Measurements from ENCODE around the gene HIVEP2. TPM values are rescaled to one million over a fixed set of nuclear protein-coding genes. Genes with fewer than 3 reads are reported as not detected.

HIVEP2 gene
- total RNA-seq, 1 experiment from 2014 or later, result 9.1 TPM

- CTCF ChIA-PET, result no interaction called here
- POLR2A ChIA-PET (ENCODE audit: unreplicated experiment), result no interaction called here
- Histone ChIP-seq H3K27me3 (ENCODE audit: low read length) (no peaks in the 10 kb centered on the region), H3K4me3 (ENCODE audit: low read length) (no peak overlapping the region), H3F3A (ENCODE audit: low read length, unreplicated experiment) (no peaks in the 10 kb centered on the region), H4K20me1 (ENCODE audit: low read length) (peaks cover 20% of the 10 kb centered on the region), H3K27ac (ENCODE audit: low read length) (no peak overlapping the region), H3K9me3 (ENCODE audit: low read length) (no peaks in the 10 kb centered on the region), H3K79me2 (ENCODE audit: low read length) (peaks cover 95% of the 10 kb centered on the region), H3K4me1 (ENCODE audit: insufficient read depth, low read length) (peaks cover 24% of the 10 kb centered on the region), H3K4me2 (ENCODE audit: low read length) (0 out of 2 replicates have a peak overlapping the region, but pooled peaks have one; percentile 26), H3K36me3 (ENCODE audit: low read depth, low read length) (no peaks in the 10 kb centered on the region), H2AFZ (ENCODE audit: low read length) (no peak overlapping the region), H3K9ac (ENCODE audit: low read length) (no peak overlapping the region), H3K9me2 (replicated peaks; ENCODE audit: low read length) (no peaks in the 10 kb centered on the region)
- DNase-seq (no peak), ATAC-seq (no peak)
- TF ChIP-seq EZH2phosphoT487 (IDR thresholded peaks at IDR 0.05; ENCODE audit: borderline replicate concordance, low read length), result no peak
- no peak for TF ChIP-seq EZH2 (IDR thresholded peaks at IDR 0.05; ENCODE audit: low read length, unreplicated experiment)
- no peak for TF ChIP-seq CTCF (conservative IDR thresholded peaks at IDR 0.05; ENCODE audit: low read depth, low read length)
- intact Hi-C loops (cut with micrococcal nuclease), result loop anchor here (5.0 to 10.0 kb wide), 4 partner anchors 38 to 466 kb away; no protein-coding TSS in a partner anchor
- BruUV-seq (replicated peaks), result no TSS peak
Measured at GRCh38 chr6:142940487-142940886, 4.5 kb downstream of the HIVEP2 start.

GRCh38 chr6:142938510-142938909 lies 6.5 kb downstream of the HIVEP2 start:
- Histone ChIP-seq H3K4me3 (ENCODE audit: low read length) (no peak overlapping the region), H3K9me2 (replicated peaks; ENCODE audit: low read length) (no peaks in the 10 kb centered on the region), H3K9ac (ENCODE audit: low read length) (no peak overlapping the region), H3K4me2 (ENCODE audit: low read length) (peak overlapping the region; percentile 36; the same call in 1 of the 2 replicates), H3K4me1 (ENCODE audit: insufficient read depth, low read length) (peaks cover 18% of the 10 kb centered on the region), H3K27me3 (ENCODE audit: low read length) (no peaks in the 10 kb centered on the region), H2AFZ (ENCODE audit: low read length) (no peak overlapping the region), H3K36me3 (ENCODE audit: low read depth, low read length) (no peaks in the 10 kb centered on the region), H4K20me1 (ENCODE audit: low read length) (peaks cover 22% of the 10 kb centered on the region), H3F3A (ENCODE audit: low read length, unreplicated experiment) (no peaks in the 10 kb centered on the region), H3K9me3 (ENCODE audit: low read length) (no peaks in the 10 kb centered on the region), H3K79me2 (ENCODE audit: low read length) (peaks cover 98% of the 10 kb centered on the region), H3K27ac (ENCODE audit: low read length) (no peak overlapping the region)
- ATAC-seq (no peak), DNase-seq (no peak)
- TF ChIP-seq CTCF (conservative IDR thresholded peaks at IDR 0.05; ENCODE audit: low read depth, low read length) (no peak), EZH2phosphoT487 (IDR thresholded peaks at IDR 0.05; ENCODE audit: borderline replicate concordance, low read length) (no peak), EZH2 (IDR thresholded peaks at IDR 0.05; ENCODE audit: low read length, unreplicated experiment) (no peak)
- ChIA-PET CTCF (interaction anchor here (0.8 kb wide), 1 partner anchor 464 kb away, joined by 3 read pairs; no protein-coding TSS in a partner anchor), POLR2A (ENCODE audit: unreplicated experiment) (no interaction called here)
- intact Hi-C loops (cut with micrococcal nuclease), result no loop called here
- BruUV-seq (replicated peaks), result no TSS peak

GRCh38 chr6:142937986-142938385 lies 7.0 kb downstream of the HIVEP2 start:
- ChIA-PET CTCF (interaction anchor here (0.8 kb wide), 1 partner anchor 464 kb away, joined by 3 read pairs; no protein-coding TSS in a partner anchor), POLR2A (ENCODE audit: unreplicated experiment) (no interaction called here)
- Histone ChIP-seq H3F3A (ENCODE audit: low read length, unreplicated experiment) (no peaks in the 10 kb centered on the region), H3K9ac (ENCODE audit: low read length) (no peak overlapping the region), H2AFZ (ENCODE audit: low read length) (no peak overlapping the region), H3K79me2 (ENCODE audit: low read length) (peaks cover 98% of the 10 kb centered on the region), H3K27me3 (ENCODE audit: low read length) (no peaks in the 10 kb centered on the region), H3K4me2 (ENCODE audit: low read length) (no peak overlapping the region), H3K9me2 (replicated peaks; ENCODE audit: low read length) (no peaks in the 10 kb centered on the region), H3K4me3 (ENCODE audit: low read length) (no peak overlapping the region), H3K9me3 (ENCODE audit: low read length) (no peaks in the 10 kb centered on the region), H3K36me3 (ENCODE audit: low read depth, low read length) (no peaks in the 10 kb centered on the region), H3K4me1 (ENCODE audit: insufficient read depth, low read length) (peaks cover 13% of the 10 kb centered on the region), H4K20me1 (ENCODE audit: low read length) (peaks cover 19% of the 10 kb centered on the region; the same call in 1 of the 2 replicates), H3K27ac (ENCODE audit: low read length) (no peak overlapping the region)
- DNase-seq (no peak), ATAC-seq (no peak)
- BruUV-seq (replicated peaks), result no TSS peak
- intact Hi-C loops (cut with micrococcal nuclease), result no loop called here
- no peak for TF ChIP-seq CTCF (conservative IDR thresholded peaks at IDR 0.05; ENCODE audit: low read depth, low read length)
- no peak for TF ChIP-seq EZH2phosphoT487 (IDR thresholded peaks at IDR 0.05; ENCODE audit: borderline replicate concordance, low read length)
- no peak for TF ChIP-seq EZH2 (IDR thresholded peaks at IDR 0.05; ENCODE audit: low read length, unreplicated experiment)

Measured in PC-3 (cell line).